ENCODE measurements around the gene RXFP1. TPM values are rescaled to one million over a fixed set of nuclear protein-coding genes. Genes with fewer than 3 reads are reported as not detected.

Gene RXFP1
- polyA plus RNA-seq, 2 donors: 0.11 to 0.14 TPM

DNA sequence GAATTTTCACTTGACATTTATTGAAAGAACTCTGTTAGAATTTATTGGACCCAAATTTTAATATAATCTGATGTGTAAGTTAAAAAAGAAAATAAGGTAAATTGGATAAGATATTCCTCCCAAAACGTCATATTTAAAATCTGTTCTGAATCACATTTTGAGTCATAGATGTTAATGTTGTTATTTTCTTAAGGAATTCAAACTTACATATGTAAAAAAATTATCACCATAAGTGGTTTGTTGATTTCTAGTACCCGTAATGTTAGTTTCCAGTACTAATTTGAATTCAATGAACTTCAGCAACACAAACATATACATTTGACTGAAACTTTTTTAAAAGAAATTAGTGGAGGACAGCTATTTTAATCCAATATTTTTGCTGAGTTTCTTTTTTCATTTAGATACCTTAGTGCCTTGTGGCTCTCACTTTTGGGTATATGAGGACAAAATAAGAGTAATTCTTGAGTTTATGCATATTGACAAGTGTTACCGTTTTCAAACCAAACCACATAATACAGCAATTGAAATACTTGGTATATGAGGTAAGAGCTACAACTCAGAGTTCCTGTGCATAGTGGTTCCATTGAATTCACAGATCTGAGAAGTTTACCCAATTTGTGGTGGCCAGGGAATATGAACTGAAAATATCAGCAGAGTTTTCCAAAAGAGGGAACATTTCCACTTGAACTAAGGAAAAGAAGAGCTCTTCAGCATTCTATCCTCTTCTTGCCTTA lies 78.2 kb downstream of the RXFP1 start:
- H3K9me3 ChIP-seq (ENCODE audit: control insufficient read depth in 2 of 2, insufficient read depth in 1 of 2, low read depth in 1 of 2, low read length in 1 of 2): no peaks in the 10 kb centered on the region
- no peak overlapping the region for H3K27ac ChIP-seq (ENCODE audit: low read depth in 2 of 2, low read length in 1 of 2)
- no peaks in the 10 kb centered on the region for H3K4me1 ChIP-seq (ENCODE audit: control insufficient read depth in 2 of 2, insufficient read depth in 2 of 2, low read length in 1 of 2)
- H3K36me3 ChIP-seq (ENCODE audit: control insufficient read depth in 2 of 2, insufficient read depth in 2 of 2, low read length in 1 of 2): no peaks in the 10 kb centered on the region
- no peak overlapping the region for H3K4me3 ChIP-seq (ENCODE audit: low read depth in 1 of 2, low read length in 2 of 2)
- 80 to 81% methylated on average over 3 of the region's 3 CpGs for WGBS, 2 donors
- no peaks in the 10 kb centered on the region for H3K27me3 ChIP-seq (ENCODE audit: control insufficient read depth in 1 of 2, insufficient read depth in 2 of 2, low read length in 2 of 2)

DNA sequence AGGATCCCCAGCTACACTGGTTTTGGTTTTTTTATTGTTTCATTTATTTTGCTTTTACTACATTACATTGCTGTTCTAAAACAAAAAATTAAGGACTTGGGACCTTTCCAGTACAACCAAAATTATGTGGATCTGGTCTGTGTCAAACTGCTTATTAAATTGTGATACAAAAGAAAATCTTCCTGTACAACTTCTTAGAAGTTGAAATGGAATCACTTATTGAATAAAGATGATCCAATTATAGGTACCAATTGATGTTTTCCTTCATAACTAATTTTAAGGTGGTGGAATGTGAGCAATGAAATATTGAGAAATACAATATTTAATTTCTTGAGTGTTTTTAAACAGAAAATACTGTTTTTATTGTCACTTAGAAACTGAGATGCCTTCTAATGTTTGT lies 82.7 kb downstream of the RXFP1 start:
- Histone ChIP-seq H3K36me3 (ENCODE audit: control insufficient read depth in 2 of 2, insufficient read depth in 2 of 2, low read length in 1 of 2) (no peaks in the 10 kb centered on the region), H3K27ac (ENCODE audit: low read depth in 2 of 2, low read length in 1 of 2) (no peak overlapping the region), H3K9me3 (ENCODE audit: control insufficient read depth in 2 of 2, insufficient read depth in 1 of 2, low read depth in 1 of 2, low read length in 1 of 2) (no peaks in the 10 kb centered on the region), H3K4me1 (ENCODE audit: control insufficient read depth in 2 of 2, insufficient read depth in 2 of 2, low read length in 1 of 2) (no peaks in the 10 kb centered on the region), H3K4me3 (ENCODE audit: low read depth in 1 of 2, low read length in 2 of 2) (no peak overlapping the region), H3K27me3 (ENCODE audit: control insufficient read depth in 1 of 2, insufficient read depth in 2 of 2, low read length in 2 of 2) (no peaks in the 10 kb centered on the region)

DNA sequence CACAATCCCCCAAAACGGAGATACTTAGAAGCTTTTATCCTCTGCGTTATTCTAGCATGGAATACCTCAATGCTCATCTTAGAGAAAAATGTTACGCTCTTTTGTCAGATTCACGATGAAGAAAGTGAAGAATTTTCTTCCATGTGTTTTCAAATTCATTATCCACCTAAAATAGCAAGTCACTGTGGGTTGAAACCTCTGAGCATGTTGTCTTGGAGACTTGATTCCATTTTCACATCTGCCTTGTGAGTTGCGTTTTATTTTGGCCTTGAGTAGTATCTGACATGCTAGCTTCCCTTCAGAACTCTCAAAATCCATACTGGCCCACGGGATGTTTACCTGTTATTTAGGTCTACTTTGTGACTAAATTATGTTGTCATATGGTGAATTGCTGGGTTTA lies 83.7 kb downstream of the RXFP1 start:
- H3K27ac ChIP-seq (ENCODE audit: low read depth in 2 of 2, low read length in 1 of 2): no peak overlapping the region
- H3K36me3 ChIP-seq (ENCODE audit: control insufficient read depth in 2 of 2, insufficient read depth in 2 of 2, low read length in 1 of 2): no peaks in the 10 kb centered on the region
- no peaks in the 10 kb centered on the region for H3K4me1 ChIP-seq (ENCODE audit: control insufficient read depth in 2 of 2, insufficient read depth in 2 of 2, low read length in 1 of 2)
- H3K9me3 ChIP-seq (ENCODE audit: control insufficient read depth in 2 of 2, insufficient read depth in 1 of 2, low read depth in 1 of 2, low read length in 1 of 2): no peaks in the 10 kb centered on the region
- 80% methylated on average over 6 of the region's 6 CpGs for WGBS, 2 donors
- H3K27me3 ChIP-seq (ENCODE audit: control insufficient read depth in 1 of 2, insufficient read depth in 2 of 2, low read length in 2 of 2): no peaks in the 10 kb centered on the region
- H3K4me3 ChIP-seq (ENCODE audit: low read depth in 1 of 2, low read length in 2 of 2): no peak overlapping the region

DNA sequence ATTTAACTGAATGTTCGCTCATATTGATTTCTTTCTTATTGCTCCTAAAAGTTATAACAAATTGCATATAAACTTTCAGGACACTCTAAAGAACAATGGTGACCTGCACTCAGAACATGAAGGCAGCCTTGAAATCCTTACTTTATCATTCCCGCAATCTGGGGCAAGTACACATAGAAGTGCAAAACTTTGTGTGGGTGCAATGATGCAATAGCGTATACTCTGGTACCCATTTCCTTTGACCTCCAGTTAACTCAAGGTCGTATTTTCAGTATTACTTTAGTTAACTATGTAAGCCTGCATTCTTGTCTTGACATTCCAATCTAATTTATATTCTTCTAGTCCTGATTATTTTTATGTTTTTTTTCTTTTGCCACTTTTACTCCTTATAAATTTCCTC lies 85.3 kb downstream of the RXFP1 start:
- 84 to 87% methylated on average over 4 of the region's 4 CpGs for WGBS, 2 donors
- Histone ChIP-seq H3K9me3 (ENCODE audit: control insufficient read depth in 2 of 2, insufficient read depth in 1 of 2, low read depth in 1 of 2, low read length in 1 of 2) (no peaks in the 10 kb centered on the region), H3K4me1 (ENCODE audit: control insufficient read depth in 2 of 2, insufficient read depth in 2 of 2, low read length in 1 of 2) (no peaks in the 10 kb centered on the region), H3K27ac (ENCODE audit: low read depth in 2 of 2, low read length in 1 of 2) (no peak overlapping the region), H3K36me3 (ENCODE audit: control insufficient read depth in 2 of 2, insufficient read depth in 2 of 2, low read length in 1 of 2) (no peaks in the 10 kb centered on the region), H3K27me3 (ENCODE audit: control insufficient read depth in 1 of 2, insufficient read depth in 2 of 2, low read length in 2 of 2) (no peaks in the 10 kb centered on the region), H3K4me3 (ENCODE audit: low read depth in 1 of 2, low read length in 2 of 2) (no peak overlapping the region)

DNA sequence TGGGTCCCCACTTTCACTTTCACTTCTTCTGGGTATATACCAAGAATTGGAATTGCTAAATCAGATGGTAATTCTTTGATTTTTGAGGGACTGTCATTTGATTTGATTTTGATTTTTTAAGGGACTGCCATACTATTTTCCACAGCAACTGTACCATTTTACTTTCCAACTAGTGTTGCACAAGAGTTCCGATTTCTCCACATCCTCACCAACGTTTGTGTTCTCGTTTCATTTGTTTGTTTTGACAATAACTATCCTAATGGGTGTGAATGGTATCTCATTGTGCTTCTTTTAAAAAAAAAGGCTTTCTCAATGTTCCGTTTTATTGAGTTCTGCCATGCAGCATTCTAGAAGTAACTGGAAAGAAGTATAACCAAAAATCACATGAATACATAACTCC lies 87.4 kb downstream of the RXFP1 start:
- Histone ChIP-seq H3K4me1 (ENCODE audit: control insufficient read depth in 2 of 2, insufficient read depth in 2 of 2, low read length in 1 of 2) (no peaks in the 10 kb centered on the region), H3K27me3 (ENCODE audit: control insufficient read depth in 1 of 2, insufficient read depth in 2 of 2, low read length in 2 of 2) (no peaks in the 10 kb centered on the region), H3K4me3 (ENCODE audit: low read depth in 1 of 2, low read length in 2 of 2) (no peak overlapping the region), H3K27ac (ENCODE audit: low read depth in 2 of 2, low read length in 1 of 2) (no peak overlapping the region), H3K9me3 (ENCODE audit: control insufficient read depth in 2 of 2, insufficient read depth in 1 of 2, low read depth in 1 of 2, low read length in 1 of 2) (no peaks in the 10 kb centered on the region), H3K36me3 (ENCODE audit: control insufficient read depth in 2 of 2, insufficient read depth in 2 of 2, low read length in 1 of 2) (no peaks in the 10 kb centered on the region)
- 78 to 82% methylated on average over 4 of the region's 4 CpGs for WGBS, 2 donors

DNA sequence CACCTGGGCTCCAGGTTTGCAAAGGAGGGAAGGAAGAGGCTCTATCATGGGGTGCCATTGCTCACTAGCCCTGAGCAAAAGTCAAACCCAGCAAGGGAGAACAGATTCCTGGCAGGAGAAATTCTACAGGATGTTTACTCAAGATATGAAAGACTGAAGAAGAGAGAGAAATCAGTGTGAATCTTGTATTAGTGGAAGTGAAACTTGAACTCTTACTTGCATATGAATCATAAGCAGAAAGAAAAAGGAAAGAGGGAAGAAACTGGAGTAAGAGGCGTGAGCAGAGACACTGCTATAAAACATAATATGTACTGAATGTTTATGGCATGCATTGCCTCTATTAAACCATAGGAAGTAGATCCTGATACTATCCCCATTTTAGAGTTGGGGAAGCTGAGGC lies 89.1 kb downstream of the RXFP1 start:
- Histone ChIP-seq H3K27me3 (ENCODE audit: control insufficient read depth in 1 of 2, insufficient read depth in 2 of 2, low read length in 2 of 2) (no peaks in the 10 kb centered on the region), H3K27ac (ENCODE audit: low read depth in 2 of 2, low read length in 1 of 2) (no peak overlapping the region), H3K4me1 (ENCODE audit: control insufficient read depth in 2 of 2, insufficient read depth in 2 of 2, low read length in 1 of 2) (no peaks in the 10 kb centered on the region), H3K9me3 (ENCODE audit: control insufficient read depth in 2 of 2, insufficient read depth in 1 of 2, low read depth in 1 of 2, low read length in 1 of 2) (no peaks in the 10 kb centered on the region), H3K36me3 (ENCODE audit: control insufficient read depth in 2 of 2, insufficient read depth in 2 of 2, low read length in 1 of 2) (no peaks in the 10 kb centered on the region), H3K4me3 (ENCODE audit: low read depth in 1 of 2, low read length in 2 of 2) (no peak overlapping the region)
- 63 to 70% methylated on average over 1 of the region's 1 CpG for WGBS, 2 donors

DNA sequence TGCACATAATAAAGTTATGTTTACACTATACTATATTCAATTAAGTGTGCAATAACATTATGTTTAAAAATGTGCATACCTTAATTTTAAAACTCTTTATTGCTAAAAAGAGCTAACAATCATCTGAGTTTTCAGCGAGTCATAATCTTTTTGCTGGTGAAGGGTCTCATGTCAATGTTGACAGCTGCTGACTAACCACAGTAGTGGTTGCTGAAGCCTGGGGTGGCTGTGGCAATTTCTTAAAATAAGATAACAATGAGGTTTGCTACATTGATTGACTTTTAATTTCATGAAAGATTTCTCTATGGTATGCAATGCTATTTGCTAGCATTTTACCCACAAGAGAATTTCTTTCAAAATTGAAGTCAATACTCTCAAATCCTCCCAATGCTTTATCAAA lies 91.4 kb downstream of the RXFP1 start:
- H3K4me1 ChIP-seq (ENCODE audit: control insufficient read depth in 2 of 2, insufficient read depth in 2 of 2, low read length in 1 of 2): no peaks in the 10 kb centered on the region
- 83 to 92% methylated on average over 1 of the region's 1 CpG for WGBS, 2 donors

DNA sequence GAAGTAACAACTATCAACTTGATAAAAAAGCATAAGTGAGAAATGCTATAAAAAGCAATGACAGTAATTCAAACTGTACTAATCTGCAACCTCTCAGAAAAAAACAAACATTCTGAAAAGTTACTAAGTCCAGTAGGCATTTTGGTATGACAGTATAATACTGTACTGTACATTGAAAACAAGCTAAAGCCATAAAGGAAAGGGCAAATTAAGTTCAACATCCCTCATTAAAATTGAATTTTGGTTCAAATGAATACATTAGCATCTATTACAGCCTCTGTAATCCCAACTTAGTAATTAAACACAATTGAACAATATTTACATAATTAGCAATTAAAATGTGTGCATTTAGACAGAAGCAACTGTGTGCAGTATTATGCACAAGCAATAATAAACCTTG lies 96.3 kb downstream of the RXFP1 start:
- H3K4me1 ChIP-seq (ENCODE audit: control insufficient read depth in 2 of 2, insufficient read depth in 2 of 2, low read length in 1 of 2): no peaks in the 10 kb centered on the region

More for the DNA sequence above, 91.4 kb downstream of the RXFP1 start:
- Histone ChIP-seq H3K27ac (ENCODE audit: low read depth in 2 of 2, low read length in 1 of 2) (no peak overlapping the region), H3K9me3 (ENCODE audit: control insufficient read depth in 2 of 2, insufficient read depth in 1 of 2, low read depth in 1 of 2, low read length in 1 of 2) (no peaks in the 10 kb centered on the region), H3K4me3 (ENCODE audit: low read depth in 1 of 2, low read length in 2 of 2) (no peak overlapping the region), H3K27me3 (ENCODE audit: control insufficient read depth in 1 of 2, insufficient read depth in 2 of 2, low read length in 2 of 2) (no peaks in the 10 kb centered on the region), H3K36me3 (ENCODE audit: control insufficient read depth in 2 of 2, insufficient read depth in 2 of 2, low read length in 1 of 2) (no peaks in the 10 kb centered on the region)

DNA sequence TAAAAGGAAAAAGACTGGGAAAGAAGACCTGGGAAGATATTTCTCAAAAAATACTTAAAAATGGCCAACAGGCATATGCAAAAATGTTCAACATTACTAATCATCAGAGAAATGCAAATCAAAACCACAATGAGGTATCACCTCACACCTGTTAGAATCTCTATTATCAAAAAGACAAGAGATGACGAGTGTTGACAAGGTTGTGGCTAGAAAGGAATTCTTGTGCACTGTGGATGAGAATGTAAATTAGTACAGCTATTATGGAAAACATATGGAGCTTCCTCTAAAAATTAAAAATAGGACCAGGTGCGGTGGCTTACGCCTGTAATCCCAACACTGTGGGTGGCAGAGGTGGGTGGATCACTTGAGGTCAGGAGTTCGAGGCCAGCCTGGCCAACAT lies 100.0 kb downstream of the RXFP1 start:
- 78 to 85% methylated on average over 4 of the region's 4 CpGs for WGBS, 2 donors
- H3K9me3 ChIP-seq (ENCODE audit: control insufficient read depth in 2 of 2, insufficient read depth in 1 of 2, low read depth in 1 of 2, low read length in 1 of 2): no peaks in the 10 kb centered on the region
- no peaks in the 10 kb centered on the region for H3K27me3 ChIP-seq (ENCODE audit: control insufficient read depth in 1 of 2, insufficient read depth in 2 of 2, low read length in 2 of 2)
- no peak overlapping the region for H3K4me3 ChIP-seq (ENCODE audit: low read depth in 1 of 2, low read length in 2 of 2)
- H3K4me1 ChIP-seq (ENCODE audit: control insufficient read depth in 2 of 2, insufficient read depth in 2 of 2, low read length in 1 of 2): no peaks in the 10 kb centered on the region
- no peaks in the 10 kb centered on the region for H3K36me3 ChIP-seq (ENCODE audit: control insufficient read depth in 2 of 2, insufficient read depth in 2 of 2, low read length in 1 of 2)
- no peak overlapping the region for H3K27ac ChIP-seq (ENCODE audit: low read depth in 2 of 2, low read length in 1 of 2)

More for the DNA sequence above, 96.3 kb downstream of the RXFP1 start:
- H3K36me3 ChIP-seq (ENCODE audit: control insufficient read depth in 2 of 2, insufficient read depth in 2 of 2, low read length in 1 of 2): no peaks in the 10 kb centered on the region
- no peaks in the 10 kb centered on the region for H3K9me3 ChIP-seq (ENCODE audit: control insufficient read depth in 2 of 2, insufficient read depth in 1 of 2, low read depth in 1 of 2, low read length in 1 of 2)
- no peak overlapping the region for H3K4me3 ChIP-seq (ENCODE audit: low read depth in 1 of 2, low read length in 2 of 2)
- H3K27me3 ChIP-seq (ENCODE audit: control insufficient read depth in 1 of 2, insufficient read depth in 2 of 2, low read length in 2 of 2): no peaks in the 10 kb centered on the region
- no peak overlapping the region for H3K27ac ChIP-seq (ENCODE audit: low read depth in 2 of 2, low read length in 1 of 2)

DNA sequence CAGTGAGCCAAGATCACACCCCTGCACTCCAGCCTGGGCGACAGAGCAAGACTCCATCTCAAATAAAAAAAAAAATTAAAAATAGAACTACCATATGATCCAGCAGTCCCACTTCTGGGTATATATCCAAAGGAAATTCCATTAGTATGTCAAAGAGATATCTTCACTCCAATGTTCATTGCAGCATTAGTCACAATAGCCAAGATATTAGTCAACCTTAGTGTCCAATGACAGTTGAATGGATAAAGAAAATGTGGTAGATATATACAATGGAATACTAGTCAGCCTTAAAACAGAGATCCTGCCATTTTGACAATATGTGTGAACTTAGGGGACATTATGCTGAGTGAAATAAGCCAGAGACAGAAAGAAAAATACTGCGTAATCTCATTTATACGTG lies 100.6 kb downstream of the RXFP1 start:
- Histone ChIP-seq H3K4me1 (ENCODE audit: control insufficient read depth in 2 of 2, insufficient read depth in 2 of 2, low read length in 1 of 2) (no peaks in the 10 kb centered on the region), H3K36me3 (ENCODE audit: control insufficient read depth in 2 of 2, insufficient read depth in 2 of 2, low read length in 1 of 2) (no peaks in the 10 kb centered on the region), H3K9me3 (ENCODE audit: control insufficient read depth in 2 of 2, insufficient read depth in 1 of 2, low read depth in 1 of 2, low read length in 1 of 2) (no peaks in the 10 kb centered on the region), H3K27me3 (ENCODE audit: control insufficient read depth in 1 of 2, insufficient read depth in 2 of 2, low read length in 2 of 2) (no peaks in the 10 kb centered on the region), H3K4me3 (ENCODE audit: low read depth in 1 of 2, low read length in 2 of 2) (no peak overlapping the region), H3K27ac (ENCODE audit: low read depth in 2 of 2, low read length in 1 of 2) (no peak overlapping the region)
- 89 to 94% methylated on average over 3 of the region's 3 CpGs for WGBS, 2 donors

Measured in esophagus (tissue), 2 donors.